SU-DHL-6 (cell line): Measurements from ENCODE around the gene CDH11.

Source experiments
- H2AFZ ChIP-seq: fragments of 200-600 bp; sonication (generic); 2 replicates; pipeline ENCODE4 v1.6.1; 2014; ENCODE audit warnings: low read depth, mild to moderate bottlenecking, moderate library complexity, mixed read lengths, antibody characterized with exemption, low read length; ENCODE audit not compliant: severe bottlenecking
- H3F3A ChIP-seq: fragments of 200-600 bp; shearing (Covaris generic); 2 replicates; pipeline ENCODE4 v1.6.0; 2016; ENCODE audit warnings: antibody characterized with exemption, mild to moderate bottlenecking; ENCODE audit not compliant: insufficient read depth
- H3K27ac ChIP-seq: fragments of 200-600 bp; sonication (generic); 2 replicates; pipeline ENCODE4 v1.5.1; 2016; ENCODE audit warnings: low read depth, mild to moderate bottlenecking, low read length, moderate library complexity, mixed read lengths
- H3K27me3 ChIP-seq: fragments of 200-600 bp; sonication (generic), shearing (Covaris generic); 2 replicates; pipeline ENCODE4 v1.6.0; 2014; ENCODE audit warnings: mild to moderate bottlenecking, low read length
- H3K36me3 ChIP-seq: fragments of 200-600 bp; sonication (generic); 2 replicates; pipeline ENCODE4 v1.6.1; 2014; ENCODE audit warnings: mild to moderate bottlenecking, low read length, mixed read lengths
- H3K4me2 ChIP-seq: fragments of 300-600, 200-600 bp; shearing (Covaris generic), sonication (generic); 2 replicates; pipeline ENCODE4 v1.6.0; 2014; ENCODE audit warnings: low read length, low read depth, mild to moderate bottlenecking; ENCODE audit not compliant: poor library complexity, severe bottlenecking
- H3K4me3 ChIP-seq: fragments of 200-600 bp; sonication (generic); 2 replicates; pipeline ENCODE4 v1.5.1; 2014; ENCODE audit warnings: antibody characterized with exemption, low read length, mild to moderate bottlenecking, mixed read lengths; ENCODE audit not compliant: insufficient read depth, poor library complexity, severe bottlenecking
- H3K79me2 ChIP-seq: fragments of 200-600 bp; sonication (generic); 2 replicates; pipeline ENCODE4 v1.6.1; 2014; ENCODE audit warnings: mild to moderate bottlenecking, low read length, moderate library complexity; ENCODE audit not compliant: insufficient read depth
- H3K9ac ChIP-seq: fragments of 200-600 bp; sonication (generic); 2 replicates; pipeline ENCODE4 v1.7.0; 2014; ENCODE audit warnings: mild to moderate bottlenecking, low read length
- H3K9me2 ChIP-seq: fragments of 200-600 bp; sonication (generic); replicated peaks from 2 replicates; pipeline ENCODE4 v1.6.1; 2014; ENCODE audit warnings: low read length; ENCODE audit not compliant: insufficient read depth
- H3K9me3 ChIP-seq: fragments of 200-600 bp; sonication (generic); 2 replicates; pipeline ENCODE4 v1.6.1; 2014; ENCODE audit warnings: low read length, mixed read lengths; ENCODE audit not compliant: insufficient read depth
- H4K20me1 ChIP-seq: fragments of 200-600 bp; sonication (generic); 2 replicates; pipeline ENCODE4 v1.6.1; 2014; ENCODE audit warnings: low read depth, mild to moderate bottlenecking, antibody characterized with exemption, low read length, moderate library complexity, mixed read lengths
- EZH2phosphoT487 ChIP-seq: fragments of 200-600 bp; sonication (generic), shearing (Covaris generic); conservative IDR thresholded peaks from 2 replicates; pipeline ENCODE4 v1.6.1; 2018; ENCODE audit warnings: mild to moderate bottlenecking, antibody characterized with exemption, low read length, moderate library complexity, mixed read lengths
- TF ChIP-seq, protein P1 (sequence below): fragments of 200-600 bp; sonication (generic); IDR thresholded peaks from one replicate; pipeline ENCODE4 v1.5.1; 2017; ENCODE audit warnings: antibody characterized with exemption, mild to moderate bottlenecking, low read length, moderate library complexity; ENCODE audit not compliant: insufficient read depth, poor library complexity, severe bottlenecking

Gene CDH11

DNA sequence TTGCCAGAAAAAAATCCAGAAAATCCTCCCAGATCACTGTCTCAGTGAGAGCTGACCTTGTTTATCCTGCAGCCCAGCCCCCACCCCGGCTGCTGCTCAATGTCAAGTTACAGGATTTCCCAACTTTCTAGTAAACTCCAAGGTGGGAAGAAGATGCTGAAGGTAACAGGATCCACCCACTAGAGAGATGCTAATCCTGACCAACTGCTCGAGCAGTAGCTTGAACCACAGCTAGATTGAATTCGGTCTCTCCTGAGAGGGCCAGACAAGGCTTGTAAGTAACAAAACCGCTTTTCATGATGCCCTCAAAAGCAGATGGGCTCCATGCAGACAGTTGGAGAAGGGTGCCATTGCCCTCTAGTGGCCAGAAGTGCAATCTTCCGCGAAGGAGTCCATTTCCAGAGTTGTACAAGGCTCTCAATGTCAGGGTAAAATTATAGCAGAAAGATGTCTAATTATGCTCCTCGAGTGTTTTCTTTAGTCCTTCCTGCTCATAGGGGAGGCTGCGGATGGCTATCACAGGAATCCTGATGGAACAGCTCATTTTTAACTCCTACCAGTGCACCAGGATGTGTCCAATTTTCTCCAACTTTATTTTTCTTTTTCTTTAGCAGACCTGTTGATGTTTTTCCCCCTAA, 3.9 kb downstream of the CDH11 start:
- Histone ChIP-seq H2AFZ (no peak overlapping the region), H3F3A (no peaks in the 10 kb centered on the region), H3K27me3 (no peaks in the 10 kb centered on the region), H3K79me2 (no peaks in the 10 kb centered on the region), H3K4me3 (no peak overlapping the region), H4K20me1 (no peaks in the 10 kb centered on the region), H3K27ac (no peak overlapping the region), H3K9ac (no peak overlapping the region), H3K4me2 (no peak overlapping the region), H3K9me3 (no peaks in the 10 kb centered on the region), H3K36me3 (no peaks in the 10 kb centered on the region), H3K9me2 (no peaks in the 10 kb centered on the region)
- TF ChIP-seq EZH2phosphoT487, result no peak
- TF ChIP-seq, protein P1, sequence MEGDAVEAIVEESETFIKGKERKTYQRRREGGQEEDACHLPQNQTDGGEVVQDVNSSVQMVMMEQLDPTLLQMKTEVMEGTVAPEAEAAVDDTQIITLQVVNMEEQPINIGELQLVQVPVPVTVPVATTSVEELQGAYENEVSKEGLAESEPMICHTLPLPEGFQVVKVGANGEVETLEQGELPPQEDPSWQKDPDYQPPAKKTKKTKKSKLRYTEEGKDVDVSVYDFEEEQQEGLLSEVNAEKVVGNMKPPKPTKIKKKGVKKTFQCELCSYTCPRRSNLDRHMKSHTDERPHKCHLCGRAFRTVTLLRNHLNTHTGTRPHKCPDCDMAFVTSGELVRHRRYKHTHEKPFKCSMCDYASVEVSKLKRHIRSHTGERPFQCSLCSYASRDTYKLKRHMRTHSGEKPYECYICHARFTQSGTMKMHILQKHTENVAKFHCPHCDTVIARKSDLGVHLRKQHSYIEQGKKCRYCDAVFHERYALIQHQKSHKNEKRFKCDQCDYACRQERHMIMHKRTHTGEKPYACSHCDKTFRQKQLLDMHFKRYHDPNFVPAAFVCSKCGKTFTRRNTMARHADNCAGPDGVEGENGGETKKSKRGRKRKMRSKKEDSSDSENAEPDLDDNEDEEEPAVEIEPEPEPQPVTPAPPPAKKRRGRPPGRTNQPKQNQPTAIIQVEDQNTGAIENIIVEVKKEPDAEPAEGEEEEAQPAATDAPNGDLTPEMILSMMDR, result peak; percentile 70

DNA sequence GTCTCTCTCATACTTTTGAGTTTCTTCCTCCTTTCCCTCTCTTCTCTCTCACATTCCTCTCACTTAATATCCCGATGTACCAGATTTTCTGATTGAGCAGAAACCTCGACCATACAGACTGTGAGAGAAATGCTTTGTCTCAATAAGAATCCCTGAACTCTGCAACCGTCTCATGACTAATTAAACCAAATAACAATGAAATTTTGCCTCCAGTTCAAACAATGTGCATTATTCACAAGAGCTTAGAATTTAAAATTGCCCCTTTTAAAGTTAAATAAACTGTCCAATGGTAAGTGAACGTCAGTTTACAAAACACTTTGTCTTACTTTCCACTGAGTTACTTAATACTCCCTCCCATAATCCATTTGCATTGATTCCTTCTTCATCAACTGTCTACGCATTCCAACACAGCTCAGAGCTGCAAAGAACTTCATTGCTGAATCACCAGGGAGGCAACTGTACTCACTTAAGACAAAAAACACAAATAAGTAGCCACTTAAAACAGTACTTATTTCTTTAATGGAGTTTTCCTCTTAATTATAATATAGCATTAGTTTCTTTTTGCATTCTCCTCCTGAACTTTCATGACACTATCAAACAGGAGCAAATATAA, 4.9 kb downstream of the CDH11 start:
- Histone ChIP-seq H3K4me2 (no peak overlapping the region), H3K9me3 (no peaks in the 10 kb centered on the region), H3K27ac (no peak overlapping the region), H4K20me1 (no peaks in the 10 kb centered on the region), H2AFZ (no peak overlapping the region), H3F3A (no peaks in the 10 kb centered on the region), H3K9me2 (no peaks in the 10 kb centered on the region), H3K27me3 (no peaks in the 10 kb centered on the region), H3K4me3 (no peak overlapping the region), H3K79me2 (no peaks in the 10 kb centered on the region), H3K36me3 (no peaks in the 10 kb centered on the region), H3K9ac (no peak overlapping the region)
- no peak for TF ChIP-seq EZH2phosphoT487
- TF ChIP-seq, protein P1, result no peak

DNA sequence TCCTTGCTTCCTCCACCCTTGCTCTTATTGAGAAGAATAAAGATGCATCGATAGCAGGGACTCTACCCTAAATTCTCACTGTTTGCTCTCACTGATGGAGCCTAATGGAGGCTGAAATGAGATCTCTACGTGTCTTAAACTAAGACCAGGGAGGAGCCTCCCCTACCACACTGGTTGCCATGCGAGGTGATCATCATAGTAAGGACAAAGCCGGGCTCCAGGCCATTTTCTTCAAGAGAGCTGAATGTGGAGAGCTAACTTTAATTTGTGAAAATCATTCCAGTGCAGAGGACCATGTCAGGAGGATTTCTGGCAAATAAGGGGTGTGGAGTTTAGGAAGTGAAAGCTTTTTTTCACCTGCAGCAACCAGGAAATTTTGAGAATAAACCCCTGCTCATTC, 5.6 kb downstream of the CDH11 start:
- H3K4me2 ChIP-seq, result no peak overlapping the region
- no peaks in the 10 kb centered on the region for H3K79me2 ChIP-seq
- H4K20me1 ChIP-seq, result no peaks in the 10 kb centered on the region
- TF ChIP-seq, protein P1, result no peak
- TF ChIP-seq EZH2phosphoT487, result no peak
- no peak overlapping the region for H3K4me3 ChIP-seq
- H3K9me3 ChIP-seq, result no peaks in the 10 kb centered on the region
- no peaks in the 10 kb centered on the region for H3K27me3 ChIP-seq
- no peaks in the 10 kb centered on the region for H3F3A ChIP-seq
- no peaks in the 10 kb centered on the region for H3K36me3 ChIP-seq
- no peak overlapping the region for H3K27ac ChIP-seq
- no peak overlapping the region for H3K9ac ChIP-seq
- no peak overlapping the region for H2AFZ ChIP-seq
- H3K9me2 ChIP-seq, result no peaks in the 10 kb centered on the region
